Hepatocyte (in vitro differentiated cells): ENCODE measurements around the gene ATXN7L1. TPM values are rescaled to one million over a fixed set of nuclear protein-coding genes. Genes with fewer than 3 reads are reported as not detected.

Experiments
- DNase-seq: peaks from one replicate; pipeline ENCODE4 v3.0.0-alpha.2; 2016; ENCODE audit warnings: low spot score
- H2AFZ ChIP-seq: fragments of 200-600 bp; sonication (generic); 2 replicates; pipeline ENCODE4 v1.6.0; 2016; ENCODE audit warnings: antibody characterized with exemption, mild to moderate bottlenecking
- H3K27ac ChIP-seq: fragments of 200-600 bp; sonication (generic); 2 replicates; pipeline ENCODE4 v1.5.1; 2016; ENCODE audit warnings: mild to moderate bottlenecking
- H3K27me3 ChIP-seq: fragments of 200-600 bp; sonication (generic); 2 replicates; pipeline ENCODE4 v1.6.1; 2016
- H3K36me3 ChIP-seq: fragments of 200-600 bp; sonication (generic); replicated peaks from 2 replicates; pipeline ENCODE4 v1.5.1; 2016; ENCODE audit warnings: low read depth; ENCODE audit not compliant: insufficient read depth
- H3K4me1 ChIP-seq: fragments of 200-600 bp; sonication (generic); 2 replicates; pipeline ENCODE4 v1.5.1; 2016; ENCODE audit warnings: mild to moderate bottlenecking, moderate library complexity; ENCODE audit not compliant: insufficient read depth
- H3K4me2 ChIP-seq: fragments of 200-600 bp; sonication (generic); 2 replicates; pipeline ENCODE4 v1.6.0; 2016
- H3K4me3 ChIP-seq: fragments of 200-600 bp; sonication (generic); 2 replicates; pipeline ENCODE4 v1.5.1; 2016; ENCODE audit warnings: mild to moderate bottlenecking
- H3K79me2 ChIP-seq: fragments of 200-600 bp; sonication (generic); 2 replicates; pipeline ENCODE4 v1.6.0; 2017; ENCODE audit warnings: mild to moderate bottlenecking
- H3K9me2 ChIP-seq: fragments of 200-600 bp; sonication (generic); replicated peaks from 2 replicates; pipeline ENCODE4 v1.6.0; 2017; ENCODE audit warnings: mild to moderate bottlenecking; ENCODE audit not compliant: insufficient read depth
- H3K9me3 ChIP-seq: fragments of 200-600 bp; sonication (generic); 2 replicates; pipeline ENCODE4 v1.5.1; 2016; ENCODE audit warnings: low read depth, mild to moderate bottlenecking
- H4K20me1 ChIP-seq: fragments of 200-600 bp; sonication (generic); 2 replicates; pipeline ENCODE4 v1.6.0; 2016; ENCODE audit warnings: mild to moderate bottlenecking; ENCODE audit not compliant: insufficient read depth, poor library complexity, severe bottlenecking
- EZH2 ChIP-seq: fragments of 200-600 bp; sonication (generic); IDR thresholded peaks from 2 replicates; pipeline ENCODE4 v1.6.1; 2016; ENCODE audit warnings: antibody characterized with exemption, mild to moderate bottlenecking, borderline replicate concordance
- EZH2phosphoT487 ChIP-seq: fragments of 200-600 bp; sonication (generic); IDR thresholded peaks from one replicate; pipeline ENCODE4 v1.6.1; 2018; ENCODE audit warnings: antibody characterized with exemption, mild to moderate bottlenecking, low read depth, moderate library complexity; ENCODE audit not compliant: unreplicated experiment, severe bottlenecking
- WGBS: methylation state at CpG from one replicate; pipeline ENCODE4 v1.1.6; 2016; ENCODE audit warnings: low lambda C conversion rate; ENCODE audit errors: missing lambda C conversion rate; 5-methylcytosine and 5-hydroxymethylcytosine counted together
- polyA plus RNA-seq: library from polyadenylated mRNA; unstranded; fragments of >200 nt; fragmentation: Nextera tagmentation; extraction: Ambion mirVana; gene quantifications from 2 replicates; pipeline ENCODE4 v1.2.1, GENCODE V29; 2016
- total RNA-seq: library from RNA; depleted of rRNA; stranded (reverse); fragments of >200 nt; gene quantifications from 2 replicates; pipeline ENCODE4 v1.2.3, GENCODE V29; 2014
- TF ChIP-seq, protein P1 (sequence below): fragments of 200-600 bp; sonication (generic); IDR thresholded peaks from 2 replicates; pipeline ENCODE4 v1.5.1; 2016; ENCODE audit warnings: antibody characterized with exemption, mild to moderate bottlenecking; ENCODE audit not compliant: poor library complexity

ATXN7L1 gene
- total and polyA plus RNA-seq, 2 experiments from 2014 or later, result 8.9 to 9.3 TPM

- TF ChIP-seq EZH2, result no peak
- TF ChIP-seq EZH2phosphoT487, result no peak
- TF ChIP-seq, protein P1, sequence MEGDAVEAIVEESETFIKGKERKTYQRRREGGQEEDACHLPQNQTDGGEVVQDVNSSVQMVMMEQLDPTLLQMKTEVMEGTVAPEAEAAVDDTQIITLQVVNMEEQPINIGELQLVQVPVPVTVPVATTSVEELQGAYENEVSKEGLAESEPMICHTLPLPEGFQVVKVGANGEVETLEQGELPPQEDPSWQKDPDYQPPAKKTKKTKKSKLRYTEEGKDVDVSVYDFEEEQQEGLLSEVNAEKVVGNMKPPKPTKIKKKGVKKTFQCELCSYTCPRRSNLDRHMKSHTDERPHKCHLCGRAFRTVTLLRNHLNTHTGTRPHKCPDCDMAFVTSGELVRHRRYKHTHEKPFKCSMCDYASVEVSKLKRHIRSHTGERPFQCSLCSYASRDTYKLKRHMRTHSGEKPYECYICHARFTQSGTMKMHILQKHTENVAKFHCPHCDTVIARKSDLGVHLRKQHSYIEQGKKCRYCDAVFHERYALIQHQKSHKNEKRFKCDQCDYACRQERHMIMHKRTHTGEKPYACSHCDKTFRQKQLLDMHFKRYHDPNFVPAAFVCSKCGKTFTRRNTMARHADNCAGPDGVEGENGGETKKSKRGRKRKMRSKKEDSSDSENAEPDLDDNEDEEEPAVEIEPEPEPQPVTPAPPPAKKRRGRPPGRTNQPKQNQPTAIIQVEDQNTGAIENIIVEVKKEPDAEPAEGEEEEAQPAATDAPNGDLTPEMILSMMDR, result no peak
- WGBS, result 41% methylated on average over 4 of the region's 4 CpGs
- no peaks in the 10 kb centered on the region for H4K20me1 ChIP-seq
- peaks cover 7% of the 10 kb centered on the region for H3K4me1 ChIP-seq
- H3K4me3 ChIP-seq, result peak overlapping the region; percentile 37
- peaks cover 58% of the 10 kb centered on the region for H3K79me2 ChIP-seq
- DNase-seq, result no peak
- H2AFZ ChIP-seq, result peak overlapping the region; percentile 57
- peak overlapping the region; percentile 86 for H3K4me2 ChIP-seq
- no peaks in the 10 kb centered on the region for H3K27me3 ChIP-seq
- H3K9me3 ChIP-seq, result no peaks in the 10 kb centered on the region
- H3K27ac ChIP-seq, result peak overlapping the region; percentile 91
- no peaks in the 10 kb centered on the region for H3K9me2 ChIP-seq
- H3K36me3 ChIP-seq, result no peaks in the 10 kb centered on the region
These were observed 894 bp downstream of the ATXN7L1 start for GRCh38 chr7:105875505-105875904.

- peaks cover 46% of the 10 kb centered on the region for H3K79me2 ChIP-seq
- no peak overlapping the region for H3K4me3 ChIP-seq
- no peaks in the 10 kb centered on the region for H3K9me3 ChIP-seq
- H3K4me1 ChIP-seq, result peaks cover 7% of the 10 kb centered on the region
- DNase-seq, result no peak
- H3K27me3 ChIP-seq, result no peaks in the 10 kb centered on the region
- no peak overlapping the region for H3K4me2 ChIP-seq
- no peak overlapping the region for H2AFZ ChIP-seq
- H3K36me3 ChIP-seq, result no peaks in the 10 kb centered on the region
- no peaks in the 10 kb centered on the region for H3K9me2 ChIP-seq
- H4K20me1 ChIP-seq, result no peaks in the 10 kb centered on the region
- TF ChIP-seq, protein P1, result no peak
- TF ChIP-seq EZH2phosphoT487, result no peak
- no peak for TF ChIP-seq EZH2
- no peak overlapping the region for H3K27ac ChIP-seq
- WGBS, result 92% methylated on average over 6 of the region's 6 CpGs
These were observed 2.3 kb downstream of the ATXN7L1 start for GRCh38 chr7:105874055-105874454.

GRCh38 chr7:105872491-105872890 lies 3.9 kb downstream of the ATXN7L1 start:
- TF ChIP-seq EZH2phosphoT487, result no peak
- TF ChIP-seq, protein P1, result no peak
- no peak for TF ChIP-seq EZH2
- peaks cover 41% of the 10 kb centered on the region for H3K79me2 ChIP-seq
- H3K27me3 ChIP-seq, result no peaks in the 10 kb centered on the region
- H3K9me3 ChIP-seq, result no peaks in the 10 kb centered on the region
- no peak for DNase-seq
- no peak overlapping the region for H2AFZ ChIP-seq
- WGBS, result 97% methylated on average over 5 of the region's 5 CpGs
- no peaks in the 10 kb centered on the region for H4K20me1 ChIP-seq
- no peaks in the 10 kb centered on the region for H3K9me2 ChIP-seq
- H3K4me3 ChIP-seq, result no peak overlapping the region
- no peaks in the 10 kb centered on the region for H3K4me1 ChIP-seq
- no peak overlapping the region for H3K27ac ChIP-seq
- no peaks in the 10 kb centered on the region for H3K36me3 ChIP-seq
- no peak overlapping the region for H3K4me2 ChIP-seq

- H4K20me1 ChIP-seq, result no peaks in the 10 kb centered on the region
- H3K4me3 ChIP-seq, result no peak overlapping the region
- WGBS, result 74% methylated on average over 3 of the region's 3 CpGs
- no peak for DNase-seq
- peaks cover 43% of the 10 kb centered on the region for H3K79me2 ChIP-seq
- no peak overlapping the region for H3K27ac ChIP-seq
- H2AFZ ChIP-seq, result no peak overlapping the region
- no peaks in the 10 kb centered on the region for H3K27me3 ChIP-seq
- no peaks in the 10 kb centered on the region for H3K9me2 ChIP-seq
- H3K9me3 ChIP-seq, result no peaks in the 10 kb centered on the region
- no peak overlapping the region for H3K4me2 ChIP-seq
- TF ChIP-seq EZH2phosphoT487 (no peak), EZH2 (no peak)
- TF ChIP-seq, protein P1, result no peak
- no peaks in the 10 kb centered on the region for H3K4me1 ChIP-seq
- H3K36me3 ChIP-seq, result no peaks in the 10 kb centered on the region
These were observed 5.3 kb downstream of the ATXN7L1 start for GRCh38 chr7:105871142-105871541.
